Activated B cell treated with CpG ODN at 0.5 μM for 24 hours (primary cell): ENCODE measurements around the gene DTNBP1. TPM values are rescaled to one million over a fixed set of nuclear protein-coding genes. Genes with fewer than 3 reads are reported as not detected.
"Not testable (repeated sequence)": the region's sequence is repeated elsewhere in the genome, so short reads cannot be mapped to it uniquely, and the experiment has no call there.

Experiments used
- ATAC-seq: fragments of 200-7000 bp; cut with Tn5 transposase; one replicate; pipeline ENCODE4 v1.10.0; 2021; ENCODE audit warnings: low read depth, mild to moderate bottlenecking, moderate library complexity
- CTCF ChIA-PET: fragments of 350-600 bp; sonication (Branson Sonifier 250); formaldehyde crosslinking; loops from one replicate; lab custom pipeline; 2021; ENCODE audit warnings: antibody characterized with exemption; lab: Charles Lee
- POLR2A ChIA-PET: fragments of 350-600 bp; sonication (Branson Sonifier 250); formaldehyde crosslinking; loops from one replicate; lab custom pipeline; 2021; ENCODE audit warnings: antibody characterized with exemption; lab: Charles Lee
- DNase-seq: peaks from one replicate; pipeline ENCODE4 v3.0.0; 2022
- H3K27ac Mint-ChIP-seq: one replicate; pipeline ENCODE4 v1.8.0; 2020; ENCODE audit warnings: mixed read lengths
- H3K27me3 Mint-ChIP-seq: one replicate; pipeline ENCODE4 v1.8.0; 2021; ENCODE audit warnings: mixed read lengths
- H3K36me3 Mint-ChIP-seq: one replicate; pipeline ENCODE4 v1.8.0; 2021; ENCODE audit warnings: low read depth, mixed read lengths
- H3K4me1 Mint-ChIP-seq: one replicate; pipeline ENCODE4 v1.8.0; 2021; ENCODE audit warnings: mixed read lengths
- H3K4me3 Mint-ChIP-seq: one replicate; pipeline ENCODE4 v1.8.0; 2020; ENCODE audit warnings: mild to moderate bottlenecking, mixed read lengths
- H3K9me3 Mint-ChIP-seq: one replicate; pipeline ENCODE4 v1.8.0; 2020; ENCODE audit warnings: mixed read lengths
- CTCF ChIP-seq: fragments of 200-600 bp; IDR thresholded peaks from one replicate; pipeline ENCODE4 v1.8.0; 2022; ENCODE audit warnings: antibody characterized with exemption, mild to moderate bottlenecking
- intact Hi-C: fragments of 100-400 bp; cut with micrococcal nuclease; formaldehyde crosslinking; loops from one replicate; pipeline ENCODE4 v1.15.1; 2024
- total RNA-seq: library from RNA; stranded (reverse); gene quantifications from 2 replicates; pipeline ENCODE4 v1.2.3, GENCODE V29; 2022

DTNBP1 gene
- total RNA-seq, 1 donor from 2014 or later: 50.3 TPM

- POLR2A ChIA-PET: interaction anchor here (1.2 kb wide), 1 partner anchor 9 kb away, joined by 3 read pairs; the partner anchor contains the start of gene DTNBP1
- H3K4me3 Mint-ChIP-seq: no peak overlapping the region
- CTCF ChIA-PET: no interaction called here
- H3K4me1 Mint-ChIP-seq: no peaks in the 10 kb centered on the region
- intact Hi-C loops: no loop called here
- ATAC-seq (no peak), DNase-seq (no peak)
- no peaks in the 10 kb centered on the region for H3K9me3 Mint-ChIP-seq
- no peak for TF ChIP-seq CTCF
- H3K27me3 Mint-ChIP-seq: no peaks in the 10 kb centered on the region
- no peaks in the 10 kb centered on the region for H3K36me3 Mint-ChIP-seq
- no peak overlapping the region for H3K27ac Mint-ChIP-seq
Measured at GRCh38 chr6:15672291-15672690, 9.5 kb upstream of the DTNBP1 start.

- Mint-ChIP-seq H3K4me3 (no peak overlapping the region), H3K27ac (no peak overlapping the region), H3K9me3 (no peaks in the 10 kb centered on the region), H3K27me3 (no peaks in the 10 kb centered on the region), H3K4me1 (no peaks in the 10 kb centered on the region), H3K36me3 (no peaks in the 10 kb centered on the region)
- intact Hi-C loops: no loop called here
- no peak for ATAC-seq
- no peak for DNase-seq
- TF ChIP-seq CTCF: no peak
- CTCF ChIA-PET: no interaction called here
- POLR2A ChIA-PET: no interaction called here
Measured at GRCh38 chr6:15668918-15669317, 6.1 kb upstream of the DTNBP1 start.

- CTCF ChIA-PET, H3K27ac Mint-ChIP-seq, intact Hi-C loops, H3K4me3 Mint-ChIP-seq, DNase-seq, ATAC-seq, POLR2A ChIA-PET, H3K9me3 Mint-ChIP-seq, H3K27me3 Mint-ChIP-seq, H3K36me3 Mint-ChIP-seq: not testable (repeated sequence)
- H3K4me1 Mint-ChIP-seq: peaks cover 10% of the 10 kb centered on the region
Measured at GRCh38 chr6:15666896-15667295, 4.1 kb upstream of the DTNBP1 start.

- no peaks in the 10 kb centered on the region for H3K27me3 Mint-ChIP-seq
- DNase-seq (no peak), ATAC-seq (no peak)
- TF ChIP-seq CTCF: no peak
- H3K27ac Mint-ChIP-seq: no peak overlapping the region
- peaks cover 23% of the 10 kb centered on the region for H3K4me1 Mint-ChIP-seq
- CTCF ChIA-PET: interaction anchor here (1.2 to 1.3 kb wide), 2 partner anchors 9 to 26 kb away, joined by 3 read pairs; no protein-coding TSS in a partner anchor
- POLR2A ChIA-PET: interaction anchor here (0.8 kb wide), 1 partner anchor 463 kb away, joined by 3 read pairs; the partner anchor contains the start of gene MYLIP
- intact Hi-C loops: no loop called here
- peaks cover 12% of the 10 kb centered on the region for H3K36me3 Mint-ChIP-seq
- H3K4me3 Mint-ChIP-seq: no peak overlapping the region
- H3K9me3 Mint-ChIP-seq: no peaks in the 10 kb centered on the region
Measured at GRCh38 chr6:15665237-15665636, 2.4 kb upstream of the DTNBP1 start.

- no peak for ATAC-seq
- H3K27ac Mint-ChIP-seq: peak overlapping the region; percentile 86
- ChIA-PET POLR2A (interaction anchor here (0.6 to 1.3 kb wide), 10 partner anchors 10 to 1568 kb away, joined by 3 to 10 read pairs (median 4); partner anchors contain the start of gene MYLIP), CTCF (interaction anchor here (1.6 kb wide), 1 partner anchor 39 kb away, joined by 5 read pairs; no protein-coding TSS in a partner anchor)
- peak overlapping the region; percentile 87 for H3K4me3 Mint-ChIP-seq
- no peaks in the 10 kb centered on the region for H3K9me3 Mint-ChIP-seq
- no peak for DNase-seq
- no peak for TF ChIP-seq CTCF
- intact Hi-C loops: loop anchor here (1.0 to 5.0 kb wide), 3 partner anchors 418 to 644 kb away; no protein-coding TSS in a partner anchor
- H3K27me3 Mint-ChIP-seq: no peaks in the 10 kb centered on the region
- H3K36me3 Mint-ChIP-seq: peaks cover 20% of the 10 kb centered on the region
- H3K4me1 Mint-ChIP-seq: peaks cover 42% of the 10 kb centered on the region
Measured at GRCh38 chr6:15663130-15663871, 473 bp upstream of the DTNBP1 start.
